OCI-LY3 (cell line): Measurements from ENCODE around the gene P2RX6.

Experiments
- H2AFZ ChIP-seq: fragments of 200-600, 300-600 bp; shearing (Covaris generic); 2 replicates; pipeline ENCODE4 v1.6.0; 2014; ENCODE audit warnings: antibody characterized with exemption, low read depth, low read length
- H3K27ac ChIP-seq: fragments of 200-600, 300-600 bp; sonication (generic); 2 replicates; pipeline ENCODE4 v1.5.1; 2014; ENCODE audit warnings: mild to moderate bottlenecking, low read length, moderate library complexity, mixed read lengths
- H3K27me3 ChIP-seq: fragments of 200-600, 300-600 bp; sonication (generic); 2 replicates; pipeline ENCODE4 v1.6.1; 2014; ENCODE audit warnings: low read depth, low read length, mixed read lengths
- H3K36me3 ChIP-seq: fragments of 200-600, 300-600 bp; sonication (generic); replicated peaks from 2 replicates; pipeline ENCODE3; 2014; ENCODE audit warnings: low read depth, low read length, mixed read lengths
- H3K4me1 ChIP-seq: fragments of 300-600, 200-600 bp; sonication (generic); 2 replicates; pipeline ENCODE4 v1.6.1; 2014; ENCODE audit warnings: low read length, mixed read lengths
- H3K4me2 ChIP-seq: fragments of 200-600, 300-600 bp; sonication (generic); 2 replicates; pipeline ENCODE4 v1.6.1; 2014; ENCODE audit warnings: low read length, mixed read lengths
- H3K4me3 ChIP-seq: fragments of 300-600, 200-600 bp; sonication (generic); 2 replicates; pipeline ENCODE4 v1.5.1; 2014; ENCODE audit warnings: antibody characterized with exemption, mild to moderate bottlenecking, low read length, moderate library complexity
- H3K79me2 ChIP-seq: fragments of 300-600, 200-600 bp; shearing (Covaris generic); 2 replicates; pipeline ENCODE4 v1.6.1; 2014; ENCODE audit warnings: mild to moderate bottlenecking, low read length, mixed read lengths
- H3K9ac ChIP-seq: fragments of 300-600, 200-600 bp; shearing (Covaris generic); 2 replicates; pipeline ENCODE4 v1.6.0; 2014; ENCODE audit warnings: mild to moderate bottlenecking, low read length, moderate library complexity
- H3K9me3 ChIP-seq: fragments of 200-600, 300-600 bp; shearing (Covaris generic); 2 replicates; pipeline ENCODE4 v1.6.1; 2014; ENCODE audit warnings: low read length, mixed read lengths; ENCODE audit not compliant: insufficient read depth
- H4K20me1 ChIP-seq: fragments of 200-600, 300-600 bp; sonication (generic); 2 replicates; pipeline ENCODE4 v1.6.1; 2016; ENCODE audit warnings: low read length, mixed read lengths; ENCODE audit not compliant: insufficient read depth
- EZH2phosphoT487 ChIP-seq: fragments of 200-600 bp; shearing (Covaris generic); IDR thresholded peaks from 2 replicates; pipeline ENCODE4 v1.6.1; 2018; ENCODE audit warnings: antibody characterized with exemption, mixed run types, low read depth
- TF ChIP-seq, protein P1 (sequence below): fragments of 200-600, 300-600 bp; sonication (generic); IDR thresholded peaks from 2 replicates; pipeline ENCODE4 v1.5.1; 2014; ENCODE audit warnings: antibody characterized with exemption, low read length, low read depth

Gene P2RX6

DNA sequence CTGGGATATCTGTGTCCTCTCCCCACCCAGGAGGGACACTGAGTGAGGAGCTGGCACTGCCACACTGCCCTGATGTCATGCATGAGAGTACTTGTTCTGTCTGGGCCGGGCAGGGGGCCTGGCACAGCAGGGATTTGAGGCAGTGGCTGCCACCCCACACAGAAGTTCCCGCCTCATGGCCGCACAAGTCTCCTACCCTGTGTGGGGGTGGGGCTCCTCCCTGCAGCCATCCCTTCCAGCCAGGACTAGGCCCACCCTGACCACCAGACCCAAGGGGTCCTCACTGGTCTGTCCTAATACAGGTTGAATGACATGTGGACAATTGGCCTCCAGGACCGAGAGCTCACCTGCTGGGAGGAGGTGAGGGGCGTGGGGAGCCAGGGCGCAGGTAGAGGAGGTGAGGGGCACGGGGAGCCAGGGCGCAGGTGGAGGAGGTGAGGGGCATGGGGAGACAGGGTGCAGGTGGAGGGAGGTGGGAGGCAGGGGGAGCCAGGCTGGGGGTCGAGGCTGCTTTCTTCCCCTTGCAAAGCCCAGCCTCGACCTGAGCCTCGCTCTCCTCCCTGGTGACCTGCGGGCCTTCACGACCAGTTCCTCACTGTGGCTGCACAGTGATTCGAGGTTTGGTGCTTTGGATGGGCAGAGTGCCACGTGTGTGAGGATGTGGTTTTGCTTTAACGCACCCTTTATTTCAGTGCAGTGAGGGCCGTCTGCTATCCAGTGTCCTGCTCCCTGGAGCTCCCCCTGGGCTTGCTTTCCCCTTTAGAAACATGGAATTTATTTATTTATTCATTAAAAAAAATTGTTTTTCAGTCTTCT lies 25.4 kb upstream of the P2RX6 start:
- H3K36me3 ChIP-seq = peaks cover 33% of the 10 kb centered on the region
- no peak overlapping the region for H3K4me2 ChIP-seq
- H3K27ac ChIP-seq = no peak overlapping the region
- no peaks in the 10 kb centered on the region for H3K27me3 ChIP-seq
- no peaks in the 10 kb centered on the region for H3K9me3 ChIP-seq
- no peak overlapping the region for H3K9ac ChIP-seq
- no peak overlapping the region for H2AFZ ChIP-seq
- no peak for TF ChIP-seq EZH2phosphoT487
- TF ChIP-seq, protein P1, sequence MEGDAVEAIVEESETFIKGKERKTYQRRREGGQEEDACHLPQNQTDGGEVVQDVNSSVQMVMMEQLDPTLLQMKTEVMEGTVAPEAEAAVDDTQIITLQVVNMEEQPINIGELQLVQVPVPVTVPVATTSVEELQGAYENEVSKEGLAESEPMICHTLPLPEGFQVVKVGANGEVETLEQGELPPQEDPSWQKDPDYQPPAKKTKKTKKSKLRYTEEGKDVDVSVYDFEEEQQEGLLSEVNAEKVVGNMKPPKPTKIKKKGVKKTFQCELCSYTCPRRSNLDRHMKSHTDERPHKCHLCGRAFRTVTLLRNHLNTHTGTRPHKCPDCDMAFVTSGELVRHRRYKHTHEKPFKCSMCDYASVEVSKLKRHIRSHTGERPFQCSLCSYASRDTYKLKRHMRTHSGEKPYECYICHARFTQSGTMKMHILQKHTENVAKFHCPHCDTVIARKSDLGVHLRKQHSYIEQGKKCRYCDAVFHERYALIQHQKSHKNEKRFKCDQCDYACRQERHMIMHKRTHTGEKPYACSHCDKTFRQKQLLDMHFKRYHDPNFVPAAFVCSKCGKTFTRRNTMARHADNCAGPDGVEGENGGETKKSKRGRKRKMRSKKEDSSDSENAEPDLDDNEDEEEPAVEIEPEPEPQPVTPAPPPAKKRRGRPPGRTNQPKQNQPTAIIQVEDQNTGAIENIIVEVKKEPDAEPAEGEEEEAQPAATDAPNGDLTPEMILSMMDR = no peak
- H3K4me1 ChIP-seq = no peaks in the 10 kb centered on the region
- no peaks in the 10 kb centered on the region for H4K20me1 ChIP-seq
- H3K4me3 ChIP-seq = no peak overlapping the region
- H3K79me2 ChIP-seq = no peaks in the 10 kb centered on the region

DNA sequence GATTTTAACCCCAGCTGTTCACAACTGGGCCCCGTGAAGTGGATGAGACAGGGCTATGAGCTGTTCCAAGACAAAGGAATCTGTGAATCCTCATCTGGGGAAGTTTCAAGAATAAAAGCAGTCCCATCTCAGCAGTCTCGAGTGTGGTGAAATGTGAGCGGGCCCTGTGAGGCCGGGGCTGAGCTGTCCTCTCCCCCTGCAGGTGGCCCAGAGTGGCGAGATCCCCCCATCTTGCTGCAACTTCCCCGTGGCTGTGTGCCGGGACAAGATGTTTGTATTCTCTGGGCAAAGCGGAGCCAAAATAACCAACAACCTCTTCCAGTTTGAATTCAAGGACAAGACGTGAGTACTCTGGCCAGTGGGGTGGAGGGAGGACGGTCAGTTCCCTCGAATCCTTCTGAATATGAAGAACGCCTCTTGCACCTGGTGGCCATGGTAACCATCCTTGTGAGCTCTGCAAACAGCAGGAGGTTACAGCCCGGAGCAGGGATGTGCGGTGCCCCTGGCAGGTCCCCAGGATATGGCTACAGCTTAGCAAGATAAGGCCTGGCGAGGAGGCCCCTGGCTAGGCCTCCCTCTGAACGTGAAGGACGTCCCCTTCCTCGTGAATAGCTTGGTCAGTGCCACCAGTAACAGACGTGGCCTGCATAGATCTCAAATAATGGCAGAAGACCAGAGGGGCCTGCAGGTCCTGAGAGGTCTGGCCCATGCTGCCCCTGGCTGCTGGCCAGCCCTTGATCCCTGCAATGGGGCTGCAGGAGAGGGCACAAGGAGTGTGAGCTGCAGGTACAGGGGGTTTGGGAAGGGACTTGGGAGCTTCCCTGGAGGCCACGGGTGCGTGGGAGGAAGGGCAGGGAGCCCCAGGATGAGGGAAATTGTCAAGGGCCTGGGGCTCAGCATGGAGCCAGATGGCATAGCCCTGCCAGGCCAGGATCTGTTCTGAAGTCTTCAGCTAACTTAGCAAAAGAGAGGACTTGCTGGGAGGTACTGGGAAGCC lies 24.5 kb upstream of the P2RX6 start:
- H3K9ac ChIP-seq = no peak overlapping the region
- H2AFZ ChIP-seq = no peak overlapping the region
- no peaks in the 10 kb centered on the region for H3K79me2 ChIP-seq
- TF ChIP-seq, protein P1 = no peak
- no peak for TF ChIP-seq EZH2phosphoT487
- peaks cover 28% of the 10 kb centered on the region for H3K36me3 ChIP-seq
- no peak overlapping the region for H3K27ac ChIP-seq
- no peaks in the 10 kb centered on the region for H4K20me1 ChIP-seq
- no peaks in the 10 kb centered on the region for H3K27me3 ChIP-seq
- H3K4me2 ChIP-seq = no peak overlapping the region
- no peaks in the 10 kb centered on the region for H3K4me1 ChIP-seq
- H3K9me3 ChIP-seq = no peaks in the 10 kb centered on the region
- H3K4me3 ChIP-seq = no peak overlapping the region

DNA sequence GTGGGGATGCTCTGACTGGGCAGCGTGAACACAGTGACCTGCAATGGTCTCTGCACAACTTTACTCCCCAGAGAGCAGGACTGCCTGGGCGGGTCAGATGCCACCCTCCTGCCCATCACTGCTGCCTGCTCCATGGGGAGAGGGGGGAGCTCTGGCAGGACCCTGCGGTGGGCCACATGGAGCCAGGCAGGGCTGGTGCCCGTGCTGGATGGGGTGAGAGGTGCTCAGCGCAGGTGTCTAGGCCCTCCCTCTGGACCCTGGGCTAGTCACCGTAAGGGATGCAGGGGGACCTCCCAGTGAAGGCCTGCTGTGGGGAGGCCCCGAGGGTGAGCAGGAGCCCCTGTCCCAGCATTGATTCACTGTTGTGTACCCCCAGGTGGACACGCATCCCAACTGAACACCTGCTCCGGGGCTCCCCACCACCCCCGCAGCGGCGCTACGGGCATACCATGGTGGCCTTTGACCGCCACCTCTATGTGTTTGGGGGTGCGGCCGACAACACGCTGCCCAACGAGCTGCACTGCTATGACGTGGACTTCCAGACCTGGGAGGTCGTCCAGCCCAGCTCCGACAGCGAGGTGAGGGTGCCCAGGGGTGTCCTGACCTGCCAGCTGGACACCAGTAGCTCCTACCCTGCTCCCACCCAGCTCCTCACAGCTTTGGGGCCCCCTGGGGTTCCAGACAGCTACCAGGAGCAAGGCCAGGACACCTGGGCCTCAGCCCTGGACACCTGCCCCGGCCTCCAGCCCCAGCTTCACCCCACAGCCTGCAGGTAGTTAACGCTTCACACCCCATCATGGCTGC lies 23.5 kb upstream of the P2RX6 start:
- H3K36me3 ChIP-seq = peaks cover 23% of the 10 kb centered on the region
- H2AFZ ChIP-seq = no peak overlapping the region
- no peaks in the 10 kb centered on the region for H3K4me1 ChIP-seq
- TF ChIP-seq, protein P1 = no peak
- H3K27ac ChIP-seq = no peak overlapping the region
- no peaks in the 10 kb centered on the region for H3K79me2 ChIP-seq
- H3K9ac ChIP-seq = no peak overlapping the region
- H3K4me2 ChIP-seq = no peak overlapping the region
- H4K20me1 ChIP-seq = no peaks in the 10 kb centered on the region
- H3K27me3 ChIP-seq = no peaks in the 10 kb centered on the region
- no peaks in the 10 kb centered on the region for H3K9me3 ChIP-seq
- H3K4me3 ChIP-seq = no peak overlapping the region
